Glomerular endothelial cell (primary cell): ENCODE data around the gene FAR1. TPM values are rescaled to one million over a fixed set of nuclear protein-coding genes. Genes with fewer than 3 reads are reported as not detected.
"Not testable (repeated sequence)": the region's sequence is repeated elsewhere in the genome, so short reads cannot be mapped to it uniquely, and the experiment has no call there.

Source experiments
- DNase-seq: peaks from one replicate; pipeline ENCODE4 v3.0.0-alpha.2; 2011; ENCODE audit warnings: low read depth, low spot score; ENCODE audit errors: extremely low read depth
- total RNA-seq: library from RNA; depleted of rRNA; stranded (reverse); fragments of >200 nt; gene quantifications from 2 replicates; pipeline ENCODE4 v1.2.3, GENCODE V29; 2015

Gene FAR1
- 45.8 and 51.0 TPM in 2 replicates for total RNA-seq

- peak; percentile 76 for DNase-seq
These were observed at the start of gene FAR1 for GRCh38 chr11:13668102-13668956. FAR1 (plus strand) TSS chr11:13668668; CDS start chr11:13694766, 26,098 bp downstream.

GRCh38 chr11:13620063-13620462 lies 48.4 kb upstream of the FAR1 start:
- DNase-seq = no peak

- DNase-seq = not testable (repeated sequence)
These were observed 41.6 kb upstream of the FAR1 start for GRCh38 chr11:13626818-13627217.

GRCh38 chr11:13628634-13629033 lies 39.8 kb upstream of the FAR1 start:
- DNase-seq = not testable (repeated sequence)

GRCh38 chr11:13629779-13630178 lies 38.7 kb upstream of the FAR1 start:
- DNase-seq = no peak

GRCh38 chr11:13635290-13635689 lies 33.2 kb upstream of the FAR1 start:
- DNase-seq = no peak

- no peak for DNase-seq
These were observed 32.7 kb upstream of the FAR1 start for GRCh38 chr11:13635804-13636203.

- no peak for DNase-seq
These were observed 31.1 kb upstream of the FAR1 start for GRCh38 chr11:13637125-13638069.

GRCh38 chr11:13638422-13638821 lies 30.0 kb upstream of the FAR1 start:
- DNase-seq = no peak

- no peak for DNase-seq
These were observed 23.3 kb upstream of the FAR1 start for GRCh38 chr11:13644997-13645687.

- DNase-seq = no peak
These were observed 21.1 kb upstream of the FAR1 start for GRCh38 chr11:13647391-13647790.

GRCh38 chr11:13649619-13650018 lies 18.8 kb upstream of the FAR1 start:
- no peak for DNase-seq

GRCh38 chr11:13651515-13651914 lies 17.0 kb upstream of the FAR1 start:
- not testable (repeated sequence) for DNase-seq

GRCh38 chr11:13661074-13661623 lies 7.3 kb upstream of the FAR1 start:
- DNase-seq = no peak

- DNase-seq = no peak
These were observed 4.8 kb upstream of the FAR1 start for GRCh38 chr11:13663631-13664071.

GRCh38 chr11:13664351-13664750 lies 4.1 kb upstream of the FAR1 start:
- DNase-seq = no peak

GRCh38 chr11:13666708-13667107 lies 1.8 kb upstream of the FAR1 start:
- no peak for DNase-seq

GRCh38 chr11:13667245-13667644 lies 1.2 kb upstream of the FAR1 start:
- no peak for DNase-seq

GRCh38 chr11:13667795-13668101 lies 720 bp upstream of the FAR1 start:
- no peak for DNase-seq

- no peak for DNase-seq
These were observed 571 bp downstream of the FAR1 start for GRCh38 chr11:13668957-13669521.
